RWPE2 (cell line): ENCODE results near the gene FCGBP.

ENCODE experiments used
- ATAC-seq: fragments of 200-7000 bp; cut with Tn5 transposase; 3 replicates; pipeline ENCODE4 v1.9.1; 2021; ENCODE audit warnings: low read depth
- DNase-seq: peaks from one replicate; pipeline ENCODE4 v3.0.0-alpha.2; 2020; ENCODE audit warnings: low spot score
- H3K27ac ChIP-seq: fragments of 450-650 bp; 2 replicates; pipeline ENCODE4 v1.5.1; 2017; ENCODE audit warnings: mild to moderate bottlenecking; ENCODE audit not compliant: poor library complexity, severe bottlenecking
- H3K27me3 ChIP-seq: fragments of 250-450 bp; sonication (Bioruptor Pico); 2 replicates; pipeline ENCODE4 v1.5.1; 2021; ENCODE audit warnings: mild to moderate bottlenecking, moderate library complexity; ENCODE audit not compliant: insufficient read depth, poor library complexity, severe bottlenecking
- H3K36me3 ChIP-seq: fragments of 250-450 bp; sonication (Bioruptor Pico); 2 replicates; pipeline ENCODE4 v1.5.1; 2020; ENCODE audit warnings: low read depth, mild to moderate bottlenecking, moderate library complexity
- H3K4me1 ChIP-seq: fragments of 250-450 bp; sonication (Bioruptor Pico); 2 replicates; pipeline ENCODE4 v1.5.1; 2021; ENCODE audit warnings: mild to moderate bottlenecking, moderate library complexity; ENCODE audit not compliant: insufficient read depth, poor library complexity, severe bottlenecking
- H3K4me3 ChIP-seq: fragments of 250-450 bp; sonication (Bioruptor Pico); 2 replicates; pipeline ENCODE4 v1.5.1; 2021; ENCODE audit warnings: mild to moderate bottlenecking, moderate library complexity; ENCODE audit not compliant: severe bottlenecking
- H3K9me3 ChIP-seq: fragments of 250-450 bp; sonication (Bioruptor Pico); 2 replicates; pipeline ENCODE4 v1.5.1; 2021; ENCODE audit warnings: mild to moderate bottlenecking, moderate library complexity; ENCODE audit not compliant: severe bottlenecking
- CTCF ChIP-seq: fragments of 450-650 bp; IDR thresholded peaks from one replicate; pipeline ENCODE4 v1.5.1; 2017; ENCODE audit warnings: mild to moderate bottlenecking, moderate library complexity; ENCODE audit not compliant: poor library complexity, severe bottlenecking

Gene FCGBP

GRCh38 chr19:39936622-39937021 lies 2.2 kb upstream of the FCGBP start:
- no peak overlapping the region for H3K27ac ChIP-seq
- H3K4me3 ChIP-seq = no peak overlapping the region

GRCh38 chr19:39936020-39936419 lies 1.6 kb upstream of the FCGBP start:
- Histone ChIP-seq H3K4me3 (no peak overlapping the region), H3K36me3 (no peaks in the 10 kb centered on the region), H3K27me3 (no peaks in the 10 kb centered on the region), H3K4me1 (no peaks in the 10 kb centered on the region), H3K9me3 (no peaks in the 10 kb centered on the region), H3K27ac (no peak overlapping the region)
- no peak for ATAC-seq
- TF ChIP-seq CTCF = no peak
- no peak for DNase-seq

More at GRCh38 chr19:39936622-39937021, 2.2 kb upstream of the FCGBP start:
- Histone ChIP-seq H3K36me3 (no peaks in the 10 kb centered on the region), H3K4me1 (no peaks in the 10 kb centered on the region), H3K9me3 (no peaks in the 10 kb centered on the region), H3K27me3 (no peaks in the 10 kb centered on the region)
- TF ChIP-seq CTCF = no peak
- no peak for DNase-seq
- no peak for ATAC-seq

- no peaks in the 10 kb centered on the region for H3K36me3 ChIP-seq
- DNase-seq (no peak), ATAC-seq (no peak)
- H3K9me3 ChIP-seq = no peaks in the 10 kb centered on the region
- peaks cover 2% of the 10 kb centered on the region for H3K27me3 ChIP-seq
- H3K4me3 ChIP-seq = no peak overlapping the region
- H3K27ac ChIP-seq = no peak overlapping the region
- H3K4me1 ChIP-seq = no peaks in the 10 kb centered on the region
- TF ChIP-seq CTCF = no peak
Observed at GRCh38 chr19:39935364-39935661, 879 bp upstream of the FCGBP start.

- Histone ChIP-seq H3K9me3 (no peaks in the 10 kb centered on the region), H3K4me1 (no peaks in the 10 kb centered on the region), H3K27ac (no peak overlapping the region), H3K36me3 (no peaks in the 10 kb centered on the region), H3K27me3 (peaks cover 2% of the 10 kb centered on the region), H3K4me3 (no peak overlapping the region)
- ATAC-seq (no peak), DNase-seq (no peak)
- no peak for TF ChIP-seq CTCF
Observed at GRCh38 chr19:39929750-39930149, 4.7 kb downstream of the FCGBP start.

GRCh38 chr19:39928357-39928725 lies 6.1 kb downstream of the FCGBP start:
- no peaks in the 10 kb centered on the region for H3K4me1 ChIP-seq
- no peak overlapping the region for H3K27ac ChIP-seq
- peaks cover 2% of the 10 kb centered on the region for H3K27me3 ChIP-seq
- H3K9me3 ChIP-seq = no peaks in the 10 kb centered on the region
- no peak for ATAC-seq
- H3K36me3 ChIP-seq = no peaks in the 10 kb centered on the region
- DNase-seq = no peak
- H3K4me3 ChIP-seq = no peak overlapping the region
- no peak for TF ChIP-seq CTCF
